Fibroblast of the conjunctiva (primary cell): ENCODE measurements around the gene SYT3.
"Not testable (repeated sequence)": the region's sequence is repeated elsewhere in the genome, so short reads cannot be mapped to it uniquely, and the experiment has no call there.

Experiments used
- DNase-seq: peaks from one replicate; pipeline ENCODE4 v3.0.0-alpha.2; 2010; ENCODE audit warnings: low read depth

SYT3 gene

GRCh38 chr19:50636317-50637085 lies 3.2 kb downstream of the SYT3 start:
- DNase-seq: no peak

- no peak for DNase-seq
These were observed 5.7 kb downstream of the SYT3 start for GRCh38 chr19:50633973-50634372.

- no peak for DNase-seq
These were observed 6.3 kb downstream of the SYT3 start for GRCh38 chr19:50633359-50633758.

- no peak for DNase-seq
These were observed 7.4 kb downstream of the SYT3 start for GRCh38 chr19:50632151-50632835.

GRCh38 chr19:50629801-50630200 lies 9.9 kb downstream of the SYT3 start:
- no peak for DNase-seq

DNA sequence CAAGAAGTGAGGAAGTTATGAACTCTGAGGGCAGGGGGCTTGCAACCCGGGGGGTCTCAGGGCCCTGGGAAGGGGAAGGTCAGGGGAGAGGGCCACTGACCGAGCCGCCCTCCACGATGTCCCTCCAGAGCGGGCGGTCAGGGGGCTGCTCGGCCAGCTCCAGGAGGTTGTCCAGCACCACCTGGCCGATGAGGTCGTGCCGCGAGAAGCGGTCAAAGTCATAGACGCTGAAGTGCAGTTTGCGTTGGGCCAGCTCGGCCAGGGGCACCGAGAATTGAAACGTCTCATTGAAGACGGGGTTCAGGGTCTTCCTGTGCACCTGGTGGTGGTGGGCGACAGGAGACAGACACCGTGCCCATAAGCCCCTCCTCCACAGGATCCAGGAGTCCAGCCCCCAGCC lies 10.5 kb downstream of the SYT3 start:
- DNase-seq: no peak

DNA sequence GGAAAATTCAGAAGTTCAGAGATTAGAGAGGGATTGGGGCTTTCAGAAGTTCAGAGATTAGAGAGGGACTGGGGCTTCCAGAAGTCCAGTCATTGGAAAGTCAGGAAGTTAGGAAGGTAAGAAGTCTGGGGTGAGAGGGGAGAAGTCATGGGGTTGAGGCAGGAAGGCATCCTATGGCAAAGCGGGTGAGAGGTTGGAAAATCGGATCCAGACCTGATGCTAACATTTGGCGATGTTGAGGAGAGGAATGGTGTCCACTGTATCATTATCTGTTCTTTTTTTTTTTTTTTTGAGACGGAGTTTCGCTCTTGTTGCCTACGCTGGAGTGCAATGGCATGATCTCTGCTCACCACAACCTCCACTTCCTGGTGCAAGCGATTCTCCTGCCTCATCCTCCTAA lies 11.1 kb downstream of the SYT3 start:
- no peak for DNase-seq

GRCh38 chr19:50628146-50628545 lies 11.5 kb downstream of the SYT3 start:
- no peak for DNase-seq

DNA sequence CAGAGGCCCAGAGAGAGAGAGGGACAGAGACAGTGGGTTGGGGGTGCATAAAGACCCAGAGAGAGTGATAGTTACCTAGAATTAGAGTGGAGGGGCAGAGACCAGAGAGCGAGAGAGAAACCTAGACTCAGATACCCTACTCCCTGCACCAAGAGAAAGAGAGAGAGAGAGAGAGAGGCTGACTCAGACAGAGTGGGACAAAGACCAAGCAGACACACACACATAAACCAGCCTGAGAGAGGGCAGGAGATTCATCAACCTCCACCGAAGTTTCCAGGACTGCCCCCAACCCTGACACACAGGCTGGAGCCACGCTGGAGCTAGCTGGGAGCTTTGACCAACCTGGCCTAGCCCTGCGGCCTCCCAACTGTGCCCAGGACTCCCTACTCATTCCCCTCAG lies 12.9 kb downstream of the SYT3 start:
- no peak for DNase-seq

- no peak for DNase-seq
These were observed 13.7 kb downstream of the SYT3 start for GRCh38 chr19:50626011-50626410.

GRCh38 chr19:50624949-50625600 lies 14.6 kb downstream of the SYT3 start:
- no peak for DNase-seq

DNA sequence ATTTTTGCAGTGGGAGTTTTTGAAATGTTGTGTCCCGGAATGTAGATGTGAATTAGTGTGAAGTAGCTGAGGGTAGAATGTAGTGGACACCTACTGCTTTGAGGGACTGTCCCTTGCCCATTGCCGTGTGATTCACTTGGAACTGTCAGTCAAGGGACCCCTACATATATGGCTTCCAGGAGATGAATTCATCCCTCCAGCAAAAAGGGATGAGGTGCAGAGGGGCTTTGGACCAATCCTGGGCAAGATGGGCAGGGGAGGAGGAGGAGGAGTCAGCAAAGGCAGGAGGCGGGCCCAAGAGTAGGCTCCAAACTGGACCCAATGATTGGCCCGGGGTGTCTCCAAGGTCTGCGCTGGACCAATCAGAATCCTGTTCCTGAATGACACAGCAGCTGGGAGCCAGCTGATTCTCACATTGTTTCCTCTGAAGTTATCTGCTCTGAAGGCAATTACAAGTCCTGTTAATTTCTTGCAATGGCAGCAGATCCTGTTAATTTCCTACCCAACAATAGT lies 19.2 kb downstream of the SYT3 start:
- DNase-seq: not testable (repeated sequence)

GRCh38 chr19:50619184-50619583 lies 20.5 kb downstream of the SYT3 start:
- not testable (repeated sequence) for DNase-seq

DNA sequence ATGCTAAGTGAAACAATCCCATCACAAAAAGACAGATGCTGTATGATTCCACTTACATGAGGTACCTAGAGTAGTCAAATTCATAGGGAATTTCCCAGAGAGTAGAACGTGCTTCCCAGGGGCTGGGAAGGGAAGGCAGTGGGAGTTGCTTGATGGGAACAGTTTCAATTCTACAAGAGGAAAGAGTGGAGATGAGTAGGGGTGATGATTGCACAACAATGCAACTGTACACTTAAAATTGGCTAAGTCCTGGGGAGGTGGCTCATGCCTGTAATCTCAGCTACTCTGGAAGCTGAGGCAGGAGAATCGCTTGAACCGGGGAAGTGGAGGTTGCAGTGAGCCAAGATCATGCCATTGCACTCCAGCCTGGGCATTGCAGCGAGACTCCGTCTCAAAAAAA lies 21.3 kb downstream of the SYT3 start:
- DNase-seq: not testable (repeated sequence)

- DNase-seq: not testable (repeated sequence)
These were observed 26.9 kb downstream of the SYT3 start for GRCh38 chr19:50612504-50613404.

- peak; percentile 61 for DNase-seq
These were observed 31.6 kb downstream of the SYT3 start for GRCh38 chr19:50607874-50608785.

GRCh38 chr19:50607388-50607787 lies 32.3 kb downstream of the SYT3 start:
- no peak for DNase-seq

DNA sequence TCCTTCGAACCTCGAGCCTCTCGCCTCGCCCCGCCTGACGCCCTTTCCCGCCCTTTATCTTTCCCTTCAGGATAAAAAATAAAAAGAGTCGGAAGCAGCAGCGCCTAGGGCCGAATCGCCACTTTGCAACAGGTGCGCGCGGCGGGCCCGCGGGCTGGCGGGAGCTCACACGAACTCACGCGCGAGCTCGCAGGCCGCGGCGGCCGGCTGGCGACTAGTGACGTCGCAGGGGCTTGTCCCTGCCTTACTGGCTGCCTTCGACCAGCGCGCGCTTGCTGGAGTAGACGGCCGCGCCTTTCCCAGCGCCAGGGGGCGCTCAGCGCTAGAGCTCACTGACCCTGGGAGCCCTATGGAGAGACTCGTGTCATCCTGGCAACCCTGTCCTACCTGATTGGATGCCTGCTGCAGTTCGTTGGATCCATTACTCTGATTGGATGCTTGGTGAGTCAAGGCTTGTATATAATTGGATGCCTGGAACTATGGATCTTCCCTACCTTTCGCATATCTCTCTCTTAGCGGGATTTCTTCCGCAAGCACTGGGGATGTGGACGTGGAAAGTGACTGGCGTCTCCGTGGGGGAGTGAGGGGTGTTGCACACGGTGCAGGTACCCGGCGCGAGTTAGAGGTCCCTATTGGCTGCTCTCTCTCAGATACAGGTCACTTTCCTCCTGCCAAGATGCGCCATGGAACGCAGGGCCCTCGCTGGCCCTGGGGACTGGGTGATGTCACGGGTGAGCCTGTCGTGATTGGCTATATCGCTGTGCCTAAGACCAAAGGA lies 33.4 kb downstream of the SYT3 start:
- not testable (repeated sequence) for DNase-seq

GRCh38 chr19:50604264-50605073 lies 35.2 kb downstream of the SYT3 start:
- not testable (repeated sequence) for DNase-seq
